MCF 10A (cell line): ENCODE results near the gene PDGFD. TPM values are rescaled to one million over a fixed set of nuclear protein-coding genes. Genes with fewer than 3 reads are reported as not detected.

Source experiments
- BruUV-seq: library from RNA; stranded (reverse); fragments of 400-500 nt; replicated peaks from 2 replicates; lab custom pipeline; 2021; lab: Mats Ljungman, UMichigan
- CTCF ChIA-PET: fragments of 300-600 bp; sonication (Branson Sonifier 250); formaldehyde crosslinking; extraction: SDS; loops from one replicate; lab custom pipeline; 2021; ENCODE audit warnings: antibody characterized with exemption, inconsistent platforms; lab: Yijun Ruan, JAX
- POLR2A ChIA-PET: fragments of 300-600, 350-650 bp; sonication (Branson Sonifier 250); formaldehyde crosslinking; extraction: SDS; loops from one replicate; lab custom pipeline; 2020; ENCODE audit warnings: antibody characterized with exemption, inconsistent platforms; lab: Yijun Ruan, JAX
- DNase-seq: peaks from one replicate; pipeline ENCODE4 v3.0.0-alpha.2; 2018; ENCODE audit not compliant: unreplicated experiment
- H3K27ac Mint-ChIP-seq: one replicate; pipeline ENCODE4 v1.8.0; 2022; ENCODE audit warnings: mild to moderate bottlenecking, low read depth, mixed read lengths; ENCODE audit not compliant: unreplicated experiment
- H3K27me3 Mint-ChIP-seq: one replicate; pipeline ENCODE4 v1.8.0; 2022; ENCODE audit warnings: mixed read lengths; ENCODE audit not compliant: insufficient read depth, unreplicated experiment
- H3K36me3 Mint-ChIP-seq: one replicate; pipeline ENCODE4 v1.8.0; 2022; ENCODE audit warnings: mild to moderate bottlenecking, moderate library complexity, mixed read lengths; ENCODE audit not compliant: insufficient read depth, unreplicated experiment
- H3K4me1 Mint-ChIP-seq: one replicate; pipeline ENCODE4 v1.8.0; 2022; ENCODE audit warnings: mixed read lengths; ENCODE audit not compliant: insufficient read depth, unreplicated experiment
- H3K4me3 Mint-ChIP-seq: one replicate; pipeline ENCODE4 v1.8.0; 2022; ENCODE audit warnings: mild to moderate bottlenecking, moderate library complexity, mixed read lengths; ENCODE audit not compliant: unreplicated experiment
- H3K9me3 Mint-ChIP-seq: one replicate; pipeline ENCODE4 v1.8.0; 2022; ENCODE audit warnings: mixed read lengths; ENCODE audit not compliant: unreplicated experiment
- CTCF ChIP-seq: fragments of 200-600 bp; IDR thresholded peaks from one replicate; pipeline ENCODE4 v1.8.0; 2022; ENCODE audit warnings: antibody characterized with exemption, mild to moderate bottlenecking; ENCODE audit not compliant: unreplicated experiment
- intact Hi-C: fragments of 100-400 bp; cut with micrococcal nuclease; formaldehyde crosslinking; loops from 2 replicates; pipeline ENCODE4 v1.14.1; 2022
- total RNA-seq: library from RNA; stranded (reverse); gene quantifications from 2 replicates; pipeline ENCODE4 v1.2.3, GENCODE V29; 2022

Gene PDGFD
- total RNA-seq, 1 experiment from 2014 or later, result 0.61 TPM

- no peak overlapping the region for H3K4me3 Mint-ChIP-seq
- ChIA-PET POLR2A (interaction anchor here (0.7 to 3.5 kb wide), 7 partner anchors 13 to 89 kb away, joined by 3 to 20 read pairs (median 4); partner anchors contain the start of gene PDGFD), CTCF (interaction anchor here (0.5 to 0.8 kb wide), 2 partner anchors 14 to 76 kb away, joined by 3 read pairs; no protein-coding TSS in a partner anchor)
- H3K9me3 Mint-ChIP-seq, result peaks cover 7% of the 10 kb centered on the region
- H3K36me3 Mint-ChIP-seq, result no peaks in the 10 kb centered on the region
- DNase-seq, result no peak
- peaks cover 28% of the 10 kb centered on the region for H3K4me1 Mint-ChIP-seq
- H3K27ac Mint-ChIP-seq, result no peak overlapping the region
- H3K27me3 Mint-ChIP-seq, result no peaks in the 10 kb centered on the region
- no TSS peak for BruUV-seq
- no peak for TF ChIP-seq CTCF
- intact Hi-C loops, result no loop called here
These were observed 88.9 kb downstream of the PDGFD start for GRCh38 chr11:104075091-104075490.

GRCh38 chr11:104073950-104074705, 89.8 kb downstream of the PDGFD start:
- ChIA-PET POLR2A (interaction anchor here (0.6 to 3.5 kb wide), 10 partner anchors 9 to 609 kb away, joined by 3 to 20 read pairs (median 4); partner anchors contain the start of gene PDGFD), CTCF (no interaction called here)
- no peak for TF ChIP-seq CTCF
- H3K36me3 Mint-ChIP-seq, result no peaks in the 10 kb centered on the region
- peaks cover 7% of the 10 kb centered on the region for H3K9me3 Mint-ChIP-seq
- DNase-seq, result peak; percentile 50
- peaks cover 28% of the 10 kb centered on the region for H3K4me1 Mint-ChIP-seq
- intact Hi-C loops, result no loop called here
- no peak overlapping the region for H3K4me3 Mint-ChIP-seq
- no peak overlapping the region for H3K27ac Mint-ChIP-seq
- no TSS peak for BruUV-seq
- no peaks in the 10 kb centered on the region for H3K27me3 Mint-ChIP-seq

- no peaks in the 10 kb centered on the region for H3K36me3 Mint-ChIP-seq
- H3K4me1 Mint-ChIP-seq, result peaks cover 3% of the 10 kb centered on the region
- no TSS peak for BruUV-seq
- POLR2A ChIA-PET, result no interaction called here
- H3K4me3 Mint-ChIP-seq, result no peak overlapping the region
- no peak for TF ChIP-seq CTCF
- CTCF ChIA-PET, result no interaction called here
- no peak overlapping the region for H3K27ac Mint-ChIP-seq
- H3K9me3 Mint-ChIP-seq, result no peaks in the 10 kb centered on the region
- no peak for DNase-seq
- H3K27me3 Mint-ChIP-seq, result no peaks in the 10 kb centered on the region
- intact Hi-C loops, result no loop called here
These were observed 96.4 kb downstream of the PDGFD start for GRCh38 chr11:104067534-104067933.

GRCh38 chr11:104064034-104064630, 99.8 kb downstream of the PDGFD start:
- no peak for TF ChIP-seq CTCF
- Mint-ChIP-seq H3K9me3 (no peaks in the 10 kb centered on the region), H3K4me1 (peaks cover 25% of the 10 kb centered on the region), H3K27me3 (no peaks in the 10 kb centered on the region), H3K27ac (peak overlapping the region; percentile 10), H3K36me3 (no peaks in the 10 kb centered on the region), H3K4me3 (no peak overlapping the region)
- no peak for DNase-seq
- CTCF ChIA-PET, result no interaction called here
- no TSS peak for BruUV-seq
- intact Hi-C loops, result no loop called here
- POLR2A ChIA-PET, result no interaction called here
